Erythroblast (primary cell): ENCODE results near the gene HMX1.

ENCODE experiments used
- GATA1 ChIP-seq: IDR thresholded peaks from 2 replicates; pipeline ENCODE4 v1.6.1; 2011; ENCODE audit warnings: low read depth, mild to moderate bottlenecking, control low read depth, low read length, moderate library complexity
- POLR2A ChIP-seq: IDR thresholded peaks from 2 replicates; pipeline ENCODE4 v1.6.1; 2011; ENCODE audit warnings: mild to moderate bottlenecking, low read length

DNA sequence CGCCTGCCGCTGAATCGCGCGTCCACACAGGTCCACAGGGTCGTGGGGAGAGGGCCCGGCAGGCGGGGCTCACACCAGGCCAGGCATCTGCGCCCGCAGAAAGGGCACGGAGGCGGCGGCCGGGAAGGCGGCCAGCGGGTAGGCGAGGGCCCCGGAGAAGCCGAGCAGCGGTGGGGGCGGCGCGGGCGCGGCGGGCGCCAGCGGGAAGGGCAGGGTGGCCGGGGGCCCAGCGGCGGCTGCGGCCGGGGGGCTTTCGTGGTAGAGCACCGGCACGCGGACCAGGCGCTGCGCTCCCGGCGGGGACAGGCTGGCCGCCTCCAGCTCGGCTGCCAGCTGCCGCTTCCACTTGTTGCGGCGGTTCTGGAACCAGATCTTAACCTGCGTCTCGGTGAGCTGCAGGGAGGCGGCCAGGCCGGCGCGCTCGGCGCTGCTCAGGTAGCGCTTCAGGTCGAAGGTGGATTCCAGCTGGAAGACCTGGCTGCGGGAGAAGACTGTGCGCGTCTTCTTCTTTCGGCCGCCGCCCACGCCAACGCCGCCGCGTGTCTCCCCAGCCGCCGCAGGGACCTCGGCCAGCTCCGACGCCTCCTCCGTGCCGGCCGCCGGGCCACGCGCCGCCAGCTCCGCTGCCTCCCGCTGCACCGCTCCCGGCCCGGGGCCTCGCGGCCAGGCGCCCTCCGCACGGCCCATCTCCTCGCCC, 3.9 kb downstream of the HMX1 start:
- no peak for TF ChIP-seq POLR2A
- no peak for TF ChIP-seq GATA1
